Cerebellar nuclear complex (tissue), 1 donor: ENCODE data around the gene DAPP1.
"Not testable (repeated sequence)": the region's sequence is repeated elsewhere in the genome, so short reads cannot be mapped to it uniquely, and the experiment has no call there.

Experiments used
- DNase-seq, 2 experiments: peaks; one replicate each; lab custom pipeline; 2025; lab: John Stamatoyannopoulos, UW

Gene DAPP1

GRCh38 chr4:99824070-99824599 lies 7.5 kb downstream of the DAPP1 start:
- no peak for DNase-seq

GRCh38 chr4:99825272-99825671 lies 8.6 kb downstream of the DAPP1 start:
- DNase-seq, result no peak

GRCh38 chr4:99826016-99826415 lies 9.4 kb downstream of the DAPP1 start:
- no peak for DNase-seq

GRCh38 chr4:99827454-99827853 lies 10.8 kb downstream of the DAPP1 start:
- DNase-seq, result no peak

- DNase-seq, result no peak
These were observed 11.2 kb downstream of the DAPP1 start for GRCh38 chr4:99827857-99828256.

GRCh38 chr4:99828477-99828876 lies 11.8 kb downstream of the DAPP1 start:
- no peak for DNase-seq

- not testable (repeated sequence) for DNase-seq
These were observed 13.4 kb downstream of the DAPP1 start for GRCh38 chr4:99830051-99830450.

GRCh38 chr4:99832321-99832720 lies 15.7 kb downstream of the DAPP1 start:
- DNase-seq, result no peak

- DNase-seq, result no peak
These were observed 16.1 kb downstream of the DAPP1 start for GRCh38 chr4:99832758-99833157.

GRCh38 chr4:99833756-99834155 lies 17.1 kb downstream of the DAPP1 start:
- no peak for DNase-seq

- no peak for DNase-seq
These were observed 17.9 kb downstream of the DAPP1 start for GRCh38 chr4:99834569-99834968.

- DNase-seq, result no peak
These were observed 19.3 kb downstream of the DAPP1 start for GRCh38 chr4:99835942-99836341.

GRCh38 chr4:99838927-99839326 lies 22.3 kb downstream of the DAPP1 start:
- DNase-seq, result no peak

GRCh38 chr4:99841129-99841528 lies 24.5 kb downstream of the DAPP1 start:
- no peak for DNase-seq

GRCh38 chr4:99843413-99843812 lies 26.8 kb downstream of the DAPP1 start:
- DNase-seq, result no peak

GRCh38 chr4:99844048-99844447 lies 27.4 kb downstream of the DAPP1 start:
- no peak for DNase-seq

GRCh38 chr4:99845179-99845578 lies 28.6 kb downstream of the DAPP1 start:
- no peak for DNase-seq

GRCh38 chr4:99845708-99846469 lies 29.3 kb downstream of the DAPP1 start:
- DNase-seq, result no peak

- DNase-seq, result no peak
These were observed 30.3 kb downstream of the DAPP1 start for GRCh38 chr4:99846891-99847290.

GRCh38 chr4:99847362-99847976 lies 30.8 kb downstream of the DAPP1 start:
- DNase-seq, result no peak

- DNase-seq, result no peak
These were observed 32.0 kb downstream of the DAPP1 start for GRCh38 chr4:99848591-99849001.

GRCh38 chr4:99852199-99852749 lies 35.6 kb downstream of the DAPP1 start:
- DNase-seq, result no peak

- no peak for DNase-seq
These were observed 36.6 kb downstream of the DAPP1 start for GRCh38 chr4:99853190-99853589.
